Neuron (in vitro differentiated cells): ENCODE results near the gene FTCD.

ENCODE experiments used
- H2AFZ ChIP-seq: one replicate; pipeline ENCODE4 v1.6.1; 2013; ENCODE audit warnings: low read depth, mild to moderate bottlenecking, inconsistent platforms, low read length, moderate library complexity
- H3K27me3 ChIP-seq: one replicate; pipeline ENCODE4 v1.6.1; 2013; ENCODE audit warnings: low read length; ENCODE audit not compliant: insufficient read depth
- H3K36me3 ChIP-seq: one replicate; pipeline ENCODE4 v1.6.1; 2013; ENCODE audit warnings: low read length; ENCODE audit not compliant: insufficient read depth
- H3K4me1 ChIP-seq: one replicate; pipeline ENCODE4 v1.6.1; 2013; ENCODE audit warnings: low read length; ENCODE audit not compliant: insufficient read depth
- H3K4me3 ChIP-seq: 2 replicates; pipeline ENCODE4 v1.5.1; 2013; ENCODE audit warnings: mild to moderate bottlenecking, low read length, moderate library complexity
- H3K9me3 ChIP-seq: one replicate; pipeline ENCODE4 v1.6.1; 2013; ENCODE audit warnings: low read length

FTCD gene

DNA sequence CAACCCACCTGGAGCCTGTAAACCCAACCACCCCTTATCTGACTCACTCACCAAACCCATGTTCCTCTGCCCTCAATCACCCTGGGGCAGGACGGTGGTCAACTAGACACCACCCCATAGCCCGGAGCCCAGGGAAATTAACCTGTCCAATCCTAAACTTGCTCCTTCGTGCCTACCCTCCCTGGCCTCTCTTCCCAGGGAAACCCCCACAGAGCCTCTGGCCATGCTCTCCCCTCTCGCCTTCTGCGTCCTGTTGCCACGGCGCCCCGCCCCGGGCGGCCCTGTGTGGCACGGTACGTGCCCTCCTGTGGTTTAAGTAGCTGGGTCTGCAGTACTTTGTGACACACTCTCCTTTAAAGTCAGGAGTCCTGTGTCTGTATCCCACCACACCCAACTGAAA lies 4.0 kb upstream of the FTCD start:
- H3K9me3 ChIP-seq = peaks cover 8% of the 10 kb centered on the region

GRCh38 chr21:46158666-46159300 lies 3.4 kb upstream of the FTCD start:
- H2AFZ ChIP-seq = no peak overlapping the region
- H3K27me3 ChIP-seq = no peaks in the 10 kb centered on the region
- no peaks in the 10 kb centered on the region for H3K4me1 ChIP-seq
- peaks cover 8% of the 10 kb centered on the region for H3K9me3 ChIP-seq
- H3K4me3 ChIP-seq = no peak overlapping the region
- H3K36me3 ChIP-seq = peaks cover 5% of the 10 kb centered on the region

More for the DNA sequence above, 4.0 kb upstream of the FTCD start:
- no peaks in the 10 kb centered on the region for H3K27me3 ChIP-seq
- no peak overlapping the region for H3K4me3 ChIP-seq
- H3K36me3 ChIP-seq = peaks cover 5% of the 10 kb centered on the region
- H3K4me1 ChIP-seq = no peaks in the 10 kb centered on the region
- H2AFZ ChIP-seq = no peak overlapping the region

GRCh38 chr21:46157987-46158451 lies 2.6 kb upstream of the FTCD start:
- H3K27me3 ChIP-seq = no peaks in the 10 kb centered on the region
- H3K4me3 ChIP-seq = no peak overlapping the region
- peaks cover 5% of the 10 kb centered on the region for H3K36me3 ChIP-seq
- no peak overlapping the region for H2AFZ ChIP-seq
- H3K4me1 ChIP-seq = no peaks in the 10 kb centered on the region
- peaks cover 8% of the 10 kb centered on the region for H3K9me3 ChIP-seq

- H3K9me3 ChIP-seq = peaks cover 8% of the 10 kb centered on the region
- no peak overlapping the region for H3K4me3 ChIP-seq
- no peaks in the 10 kb centered on the region for H3K27me3 ChIP-seq
- H3K36me3 ChIP-seq = peaks cover 5% of the 10 kb centered on the region
- no peak overlapping the region for H2AFZ ChIP-seq
- H3K4me1 ChIP-seq = no peaks in the 10 kb centered on the region
Measured at GRCh38 chr21:46157396-46157986, 2.1 kb upstream of the FTCD start.

DNA sequence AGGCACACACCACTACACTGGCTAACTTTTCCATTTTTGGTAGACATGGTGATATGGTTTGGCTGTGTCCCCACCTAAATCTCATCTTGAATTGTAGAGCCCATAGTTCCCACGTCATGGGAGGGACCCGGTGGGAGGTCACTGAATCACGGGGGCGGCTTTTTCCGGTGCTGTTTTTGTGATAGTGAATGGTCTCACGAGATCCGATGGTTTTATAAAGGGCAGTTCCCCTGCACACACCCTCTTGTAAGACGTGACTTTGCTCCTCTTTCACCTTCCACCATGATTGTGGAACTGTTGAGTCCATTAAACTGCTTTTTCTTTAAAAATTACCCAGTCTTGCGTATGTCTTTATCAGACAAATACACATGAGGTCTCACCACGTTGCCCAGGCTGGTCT lies 1.3 kb upstream of the FTCD start:
- H3K36me3 ChIP-seq = peaks cover 2% of the 10 kb centered on the region
- H3K9me3 ChIP-seq = peaks cover 2% of the 10 kb centered on the region
- no peaks in the 10 kb centered on the region for H3K27me3 ChIP-seq
- no peaks in the 10 kb centered on the region for H3K4me1 ChIP-seq
- H3K4me3 ChIP-seq = no peak overlapping the region
- H2AFZ ChIP-seq = no peak overlapping the region

DNA sequence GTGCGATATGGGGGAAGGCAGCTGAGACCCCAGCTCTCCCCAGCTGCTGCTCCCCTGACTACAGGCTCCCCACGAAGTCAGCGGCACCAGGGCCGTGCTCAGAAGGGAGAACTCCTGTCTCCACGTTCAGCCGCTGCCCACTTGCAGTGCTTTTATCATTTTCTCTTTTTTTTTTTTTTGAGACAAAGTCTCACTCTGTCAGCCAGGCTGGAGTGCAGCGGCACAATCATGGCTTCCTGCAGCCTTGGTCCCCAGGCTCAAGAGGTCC lies 933 bp upstream of the FTCD start:
- H3K9me3 ChIP-seq = peaks cover 2% of the 10 kb centered on the region
- H3K4me1 ChIP-seq = no peaks in the 10 kb centered on the region
- no peak overlapping the region for H2AFZ ChIP-seq
- no peaks in the 10 kb centered on the region for H3K27me3 ChIP-seq
- H3K4me3 ChIP-seq = no peak overlapping the region
- peaks cover 2% of the 10 kb centered on the region for H3K36me3 ChIP-seq

GRCh38 chr21:46154955-46155513 lies 345 bp downstream of the FTCD start:
- H3K36me3 ChIP-seq = no peaks in the 10 kb centered on the region
- H3K4me3 ChIP-seq = no peak overlapping the region
- no peaks in the 10 kb centered on the region for H3K4me1 ChIP-seq
- H3K9me3 ChIP-seq = no peaks in the 10 kb centered on the region
- no peaks in the 10 kb centered on the region for H3K27me3 ChIP-seq
- H2AFZ ChIP-seq = no peak overlapping the region

DNA sequence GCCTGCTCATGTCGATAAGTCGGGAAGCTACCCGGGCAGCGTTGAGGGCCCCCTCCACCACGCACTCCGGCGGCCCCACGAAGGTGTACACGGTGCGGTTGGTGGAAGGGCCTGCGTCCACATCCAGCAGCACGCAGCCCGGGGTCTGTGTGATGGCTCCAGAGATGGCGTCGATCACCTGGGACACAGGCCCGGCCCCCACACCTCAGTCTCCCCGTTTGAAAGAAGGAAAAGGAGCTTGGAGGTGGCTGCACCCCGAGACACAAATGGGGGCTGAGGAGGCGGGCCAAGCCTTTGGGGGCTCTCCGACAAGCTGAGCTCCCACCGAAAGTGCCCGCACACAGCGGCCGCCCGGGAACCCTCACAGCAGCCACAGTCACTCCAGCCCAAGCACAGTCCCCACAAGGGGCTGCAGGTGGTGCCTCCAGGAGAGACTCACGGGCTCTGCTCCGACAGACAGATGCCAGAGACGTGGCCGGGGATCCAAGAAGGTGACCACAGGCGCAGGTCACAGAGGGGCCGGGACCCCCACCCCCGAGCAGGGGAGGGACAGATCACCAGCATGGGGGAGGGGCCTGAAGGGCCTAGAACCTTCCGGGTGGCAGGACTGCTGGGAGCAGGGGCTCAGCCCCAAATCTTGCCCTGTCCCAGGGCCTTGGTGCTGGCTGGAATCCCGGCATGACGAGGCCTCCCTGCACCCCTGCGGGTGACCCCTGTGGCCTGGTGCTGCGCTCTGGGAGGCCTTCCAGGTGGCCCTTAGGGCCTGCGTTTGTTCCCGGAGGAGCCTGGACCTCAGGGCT lies 1.0 kb downstream of the FTCD start:
- H3K9me3 ChIP-seq = no peaks in the 10 kb centered on the region
- no peak overlapping the region for H2AFZ ChIP-seq
- H3K36me3 ChIP-seq = no peaks in the 10 kb centered on the region
- H3K4me1 ChIP-seq = no peaks in the 10 kb centered on the region
- no peak overlapping the region for H3K4me3 ChIP-seq
- H3K27me3 ChIP-seq = no peaks in the 10 kb centered on the region

DNA sequence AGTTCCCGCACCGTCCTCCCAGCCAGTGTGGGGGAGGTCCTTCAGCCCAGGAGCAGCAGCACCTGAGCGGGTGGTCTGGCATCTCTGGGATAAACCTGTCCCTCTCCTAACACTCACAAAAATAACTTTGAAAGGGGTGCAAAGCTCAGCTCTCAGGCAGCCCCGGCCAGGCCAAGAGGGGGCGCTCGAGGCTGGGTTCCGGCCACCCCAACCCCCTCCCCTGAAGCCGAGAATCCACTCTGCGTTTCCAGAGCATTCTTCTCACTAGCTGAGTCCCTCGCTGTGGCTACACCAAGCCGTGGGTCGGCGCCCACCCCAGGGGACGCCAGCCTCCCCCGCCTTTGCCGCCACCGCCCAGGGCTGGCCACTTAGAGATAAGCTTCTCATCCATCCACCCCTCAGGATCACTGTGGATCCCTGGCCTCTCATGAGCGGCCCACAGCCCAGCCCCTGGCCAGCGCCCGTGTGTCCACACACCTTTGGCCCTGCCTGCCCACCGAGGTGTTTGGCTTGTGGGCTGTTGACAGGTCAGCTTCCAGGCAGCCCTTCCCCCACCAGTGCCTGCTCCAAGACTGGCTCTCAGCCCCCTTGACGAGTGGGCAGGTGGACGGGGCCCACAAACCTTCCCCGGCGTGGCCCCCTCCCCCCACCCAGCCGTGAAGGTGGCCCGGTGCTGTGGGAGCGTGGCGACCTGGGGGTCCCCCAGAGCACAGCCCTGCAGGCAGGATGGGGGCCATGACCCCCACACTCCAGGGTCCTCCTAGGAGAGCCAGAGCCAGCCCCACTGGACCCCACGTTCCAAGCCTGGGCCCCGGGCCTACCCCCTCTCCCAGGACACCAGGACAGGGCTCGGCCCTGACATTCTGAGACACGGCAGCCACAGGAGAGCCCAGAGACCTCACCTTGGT lies 1.9 kb downstream of the FTCD start:
- Histone ChIP-seq H3K4me3 (no peak overlapping the region), H3K4me1 (no peaks in the 10 kb centered on the region), H3K27me3 (no peaks in the 10 kb centered on the region), H3K9me3 (no peaks in the 10 kb centered on the region), H2AFZ (no peak overlapping the region), H3K36me3 (no peaks in the 10 kb centered on the region)

DNA sequence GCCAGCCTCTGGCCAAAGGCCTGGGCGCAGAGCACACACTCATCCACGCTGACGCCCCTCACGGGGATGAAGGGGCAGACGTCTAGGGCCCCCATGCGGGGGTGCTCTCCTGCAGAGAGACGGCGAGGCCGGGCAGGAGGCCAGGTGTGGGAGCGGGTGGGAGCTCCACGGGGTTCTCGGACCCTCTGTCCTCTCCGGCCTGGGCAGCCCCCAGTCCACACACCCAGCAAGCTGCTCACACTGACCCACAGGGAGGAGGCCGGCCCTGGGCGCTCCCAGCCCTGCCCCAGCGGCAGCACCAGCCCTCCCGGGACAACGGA lies 2.5 kb downstream of the FTCD start:
- Histone ChIP-seq H3K36me3 (no peaks in the 10 kb centered on the region), H3K4me3 (no peak overlapping the region), H3K27me3 (no peaks in the 10 kb centered on the region), H3K9me3 (no peaks in the 10 kb centered on the region), H2AFZ (no peak overlapping the region), H3K4me1 (no peaks in the 10 kb centered on the region)

- H3K4me3 ChIP-seq = no peak overlapping the region
- H3K36me3 ChIP-seq = no peaks in the 10 kb centered on the region
- no peaks in the 10 kb centered on the region for H3K4me1 ChIP-seq
- H3K9me3 ChIP-seq = no peaks in the 10 kb centered on the region
- H2AFZ ChIP-seq = no peak overlapping the region
- no peaks in the 10 kb centered on the region for H3K27me3 ChIP-seq
Measured at GRCh38 chr21:46151989-46152926, 3.1 kb downstream of the FTCD start.
